Left hindlimb (tissue), 1 donor: ENCODE data around the gene TTC12.

Experiments
- DNase-seq: peaks from one replicate; pipeline ENCODE4 v3.0.0-alpha.2; 2018

TTC12 gene

GRCh38 chr11:113377681-113378412 lies 63.5 kb downstream of the TTC12 start:
- DNase-seq = no peak

- DNase-seq = no peak
Observed at GRCh38 chr11:113378692-113379091, 64.3 kb downstream of the TTC12 start.

- DNase-seq = no peak
Observed at GRCh38 chr11:113382121-113382520, 67.7 kb downstream of the TTC12 start.

GRCh38 chr11:113384551-113384950 lies 70.2 kb downstream of the TTC12 start:
- DNase-seq = no peak

- DNase-seq = no peak
Observed at GRCh38 chr11:113385749-113386148, 71.4 kb downstream of the TTC12 start.

- DNase-seq = no peak
Observed at GRCh38 chr11:113386866-113387265, 72.5 kb downstream of the TTC12 start.

- DNase-seq = no peak
Observed at GRCh38 chr11:113387605-113388211, 73.3 kb downstream of the TTC12 start, which contains the start of gene ANKK1. Gene ANKK1 (plus strand): TSS chr11:113387779. CDS start chr11:113387885, 106 bp downstream.

- DNase-seq = no peak
Observed at GRCh38 chr11:113389272-113389671, 74.9 kb downstream of the TTC12 start.

- DNase-seq = no peak
Observed at GRCh38 chr11:113392236-113392921, 78.0 kb downstream of the TTC12 start.

- DNase-seq = no peak
Observed at GRCh38 chr11:113393501-113393985, 79.2 kb downstream of the TTC12 start.

- no peak for DNase-seq
Observed at GRCh38 chr11:113394919-113395318, 80.5 kb downstream of the TTC12 start.

GRCh38 chr11:113395782-113396336 lies 81.5 kb downstream of the TTC12 start:
- DNase-seq = no peak

- DNase-seq = no peak
Observed at GRCh38 chr11:113396690-113397089, 82.3 kb downstream of the TTC12 start.

- DNase-seq = no peak
Observed at GRCh38 chr11:113397212-113397611, 82.8 kb downstream of the TTC12 start.

- no peak for DNase-seq
Observed at GRCh38 chr11:113397821-113398220, 83.4 kb downstream of the TTC12 start.

- no peak for DNase-seq
Observed at GRCh38 chr11:113398669-113399430, 84.5 kb downstream of the TTC12 start.

GRCh38 chr11:113400631-113401230 lies 86.3 kb downstream of the TTC12 start:
- DNase-seq = no peak

- DNase-seq = no peak
Observed at GRCh38 chr11:113401718-113402117, 87.3 kb downstream of the TTC12 start.

GRCh38 chr11:113404859-113405430 lies 90.6 kb downstream of the TTC12 start:
- no peak for DNase-seq

- no peak for DNase-seq
Observed at GRCh38 chr11:113405724-113406478, 91.5 kb downstream of the TTC12 start.

GRCh38 chr11:113407163-113407562 lies 92.8 kb downstream of the TTC12 start:
- no peak for DNase-seq
